Epithelial cell of esophagus (primary cell): ENCODE measurements around the gene GPX4.

Source experiments
- DNase-seq: peaks from one replicate; pipeline ENCODE4 v3.0.0; 2010; ENCODE audit warnings: low read depth
- H3K4me3 ChIP-seq: 2 replicates; pipeline ENCODE4 v1.5.1; 2011; ENCODE audit warnings: mild to moderate bottlenecking, low read length, control low read depth
- CTCF ChIP-seq: IDR thresholded peaks from 2 replicates; pipeline ENCODE4 v1.5.1; 2011; ENCODE audit warnings: low read depth, mild to moderate bottlenecking, low read length, control low read depth, inconsistent platforms; ENCODE audit not compliant: insufficient read depth; ENCODE audit errors: missing control alignments

The GPX4 gene

GRCh38 chr19:1069009-1069779, 34.6 kb upstream of the GPX4 start:
- H3K4me3 ChIP-seq: no peak overlapping the region
- TF ChIP-seq CTCF: no peak
- no peak for DNase-seq

- peak; percentile 13 for TF ChIP-seq CTCF
- DNase-seq: no peak
- H3K4me3 ChIP-seq: no peak overlapping the region
Observed at GRCh38 chr19:1070576-1070930, 33.2 kb upstream of the GPX4 start.

- DNase-seq: no peak
- H3K4me3 ChIP-seq: no peak overlapping the region
- no peak for TF ChIP-seq CTCF
Observed at GRCh38 chr19:1070931-1071791, 32.6 kb upstream of the GPX4 start.

GRCh38 chr19:1072371-1073015, 31.3 kb upstream of the GPX4 start:
- no peak overlapping the region for H3K4me3 ChIP-seq
- TF ChIP-seq CTCF: no peak
- DNase-seq: no peak

- TF ChIP-seq CTCF: no peak
- no peak for DNase-seq
- no peak overlapping the region for H3K4me3 ChIP-seq
Observed at GRCh38 chr19:1073063-1073955, 30.5 kb upstream of the GPX4 start.

- no peak for TF ChIP-seq CTCF
- no peak overlapping the region for H3K4me3 ChIP-seq
- DNase-seq: no peak
Observed at GRCh38 chr19:1073956-1074517, 29.8 kb upstream of the GPX4 start.
